Stimulated activated CD8-positive, alpha-beta memory T cell treated with anti-CD3 and anti-CD28 coated beads, Interleukin-12 subunit alpha, Interleukin-12 subunit beta, amount 100 ng/mL, for 1 hour (primary cell): ENCODE measurements around the gene PBX1.
A peak's percentile ranks its signal among the peaks of the same experiment; 100 is the strongest.
"Not testable (repeated sequence)": the region's sequence is repeated elsewhere in the genome, so short reads cannot be mapped to it uniquely, and the experiment has no call there.

Experiments
- DNase-seq: peaks from one replicate; pipeline ENCODE4 v3.0.0-alpha.2; 2020; ENCODE audit warnings: low read depth

Gene PBX1

DNA sequence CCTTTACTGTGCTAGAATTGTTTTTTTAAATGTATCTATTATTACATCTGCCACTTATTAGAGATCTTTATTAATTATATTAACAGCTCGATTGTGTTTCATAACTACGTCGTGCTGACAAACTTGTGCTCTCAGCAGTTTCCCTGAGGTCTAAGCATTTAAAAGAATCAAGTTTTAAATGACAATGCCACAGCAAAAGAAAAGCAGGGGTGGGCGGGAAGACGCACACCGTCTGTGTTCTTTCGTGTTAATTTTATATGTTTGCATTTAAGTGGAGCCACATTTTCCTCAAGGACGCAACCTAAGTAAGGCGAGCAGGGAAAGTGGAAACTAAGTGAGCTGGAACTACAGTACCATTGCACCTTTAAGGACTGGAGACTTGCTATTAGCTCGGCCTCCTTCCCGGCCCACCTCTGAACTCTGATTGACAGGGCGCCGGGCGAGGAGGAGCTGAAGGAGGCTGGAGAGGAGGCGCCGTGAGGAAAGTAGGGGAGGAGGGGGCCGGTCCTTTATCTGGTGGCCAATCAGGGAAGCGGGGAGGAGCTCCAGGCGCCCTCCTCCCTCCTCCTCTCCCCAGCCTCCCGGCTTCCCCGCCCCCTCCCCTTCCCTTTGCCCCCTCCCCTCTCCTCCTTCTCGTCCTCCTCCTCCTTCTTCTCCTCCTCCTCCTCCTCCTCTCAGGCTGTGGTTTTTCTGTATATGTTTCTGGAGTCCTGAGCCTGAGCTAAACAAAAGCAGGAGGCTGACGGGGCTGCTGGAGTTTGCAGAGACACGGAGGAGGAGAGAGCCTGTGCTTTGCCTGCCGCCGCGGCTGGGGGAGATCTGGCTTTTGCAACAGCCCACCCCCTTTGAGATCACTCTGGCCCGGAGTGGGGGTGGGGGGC, at the start of gene PBX1:
Gene PBX1, plus strand, starts transcription at position 724 of the 881 bp plus-strand sequence.
- DNase-seq, result peak; percentile 40

DNA sequence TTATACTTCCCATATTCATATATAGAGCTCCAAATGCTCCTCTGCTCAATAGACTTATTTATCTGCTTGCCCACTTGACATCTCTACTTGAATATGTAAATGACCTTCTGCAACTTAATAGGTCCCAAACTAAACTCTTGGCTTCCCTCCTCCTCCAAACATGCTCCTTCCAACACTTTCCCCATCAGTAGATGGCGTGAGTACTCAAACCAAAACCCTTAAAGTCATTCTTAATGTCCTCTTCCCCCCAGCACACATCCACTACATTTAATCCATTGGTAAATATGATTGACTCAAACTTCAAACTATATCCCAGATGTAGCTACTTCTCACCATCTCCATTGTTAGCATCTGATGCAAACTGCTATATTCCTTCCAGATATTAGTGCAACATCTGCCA, 48.5 kb upstream of the PBX1 start:
- DNase-seq, result no peak

DNA sequence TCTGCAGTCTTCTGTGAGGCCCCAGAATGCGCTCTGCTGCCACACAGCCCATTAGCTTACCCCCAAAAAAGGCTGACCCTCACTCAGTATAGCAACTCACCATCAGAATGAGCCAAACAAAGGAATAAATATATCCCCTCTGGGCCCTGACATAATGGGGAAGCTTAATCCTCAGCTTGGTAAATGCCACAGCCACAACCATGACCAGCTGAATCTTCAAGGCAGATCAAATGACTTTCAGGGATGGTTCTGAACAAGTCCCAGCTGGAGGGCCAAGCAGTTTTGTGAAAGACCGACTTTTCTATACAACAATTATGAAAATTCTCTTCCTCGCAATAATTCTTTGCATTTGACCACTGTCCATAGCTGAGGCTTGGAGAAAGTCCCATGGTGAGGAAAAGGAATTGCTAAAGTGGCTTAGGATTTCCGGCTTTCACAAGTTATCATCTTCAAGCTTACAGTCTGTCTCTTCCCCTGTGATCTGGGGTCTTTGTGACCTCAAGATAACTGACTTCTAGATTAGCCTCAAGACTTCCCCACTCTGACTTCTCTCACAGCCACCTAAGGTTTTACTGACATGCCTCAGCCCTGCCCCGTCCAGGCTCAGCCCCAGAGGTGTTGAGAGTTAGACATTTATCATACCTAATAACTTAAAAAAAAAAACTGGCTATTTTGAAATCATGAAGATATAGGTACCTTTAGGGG, 47.8 kb upstream of the PBX1 start:
- DNase-seq, result no peak

DNA sequence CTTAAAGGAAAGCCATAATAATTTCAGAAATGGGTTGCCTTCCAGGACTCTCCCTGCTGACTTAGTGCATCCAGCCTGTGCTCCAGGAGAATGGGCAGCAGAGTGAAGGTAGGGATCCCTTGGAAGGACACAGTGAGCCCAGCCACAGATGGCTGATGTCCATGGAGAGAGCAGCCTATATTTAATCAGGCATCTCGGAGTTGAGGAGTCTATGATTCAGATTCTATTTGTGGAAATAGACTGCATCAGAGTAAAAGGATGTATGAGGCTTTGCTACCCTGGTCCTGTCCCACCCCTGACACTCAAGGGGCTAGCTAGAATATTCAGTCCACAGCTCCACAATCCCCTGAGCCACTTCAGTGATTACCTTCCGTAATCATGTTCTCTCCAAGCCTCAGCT, 43.8 kb upstream of the PBX1 start:
- DNase-seq, result no peak

DNA sequence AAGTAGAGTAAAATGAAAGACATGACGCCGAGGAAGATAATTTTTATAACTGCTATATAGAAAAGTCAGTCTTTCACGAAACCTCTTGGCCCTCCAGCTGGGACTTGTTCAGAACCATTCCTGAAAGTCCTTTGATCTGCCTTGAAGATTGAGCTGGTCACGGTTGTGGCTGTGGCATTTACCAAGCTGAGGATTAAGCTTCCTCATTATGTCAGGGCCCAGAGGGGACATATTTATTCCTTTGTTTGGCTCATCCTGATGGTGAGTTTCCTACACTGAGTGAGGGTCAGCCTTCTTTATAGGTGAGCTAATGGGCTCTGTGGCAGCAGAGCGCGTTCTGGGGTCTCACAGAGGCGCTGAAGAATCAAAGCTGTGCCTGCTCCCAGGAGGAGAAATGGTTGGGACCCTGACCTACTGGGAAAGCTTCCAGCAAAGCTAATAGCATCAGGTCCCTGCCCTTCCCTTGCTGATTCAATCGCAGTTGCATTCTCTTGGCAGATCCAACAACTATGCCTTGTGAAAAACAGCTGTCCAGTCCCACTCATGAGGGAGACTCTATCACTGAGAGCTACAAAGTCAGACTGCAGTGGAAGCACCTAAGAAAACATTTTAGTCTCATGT, 43.2 kb upstream of the PBX1 start:
- DNase-seq, result no peak

DNA sequence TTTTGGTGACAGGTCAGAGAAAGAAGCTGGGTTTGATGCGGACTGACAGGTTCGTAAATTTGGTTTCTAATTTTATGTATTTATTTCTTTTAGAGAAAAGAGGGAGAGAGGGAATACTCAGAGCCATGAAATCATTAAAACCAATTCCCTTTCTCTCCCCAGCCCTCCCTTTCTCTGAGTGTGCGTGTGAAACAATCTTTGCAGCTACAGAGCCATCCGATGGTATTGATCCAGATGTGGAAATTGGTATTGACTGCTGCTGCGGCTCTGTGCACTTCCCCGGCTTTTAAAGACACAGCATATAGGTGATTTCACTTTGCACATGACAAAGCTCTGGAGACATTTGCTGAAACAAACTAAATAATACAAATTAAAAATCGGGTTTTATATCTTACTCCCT, 42.4 kb upstream of the PBX1 start:
- no peak for DNase-seq

DNA sequence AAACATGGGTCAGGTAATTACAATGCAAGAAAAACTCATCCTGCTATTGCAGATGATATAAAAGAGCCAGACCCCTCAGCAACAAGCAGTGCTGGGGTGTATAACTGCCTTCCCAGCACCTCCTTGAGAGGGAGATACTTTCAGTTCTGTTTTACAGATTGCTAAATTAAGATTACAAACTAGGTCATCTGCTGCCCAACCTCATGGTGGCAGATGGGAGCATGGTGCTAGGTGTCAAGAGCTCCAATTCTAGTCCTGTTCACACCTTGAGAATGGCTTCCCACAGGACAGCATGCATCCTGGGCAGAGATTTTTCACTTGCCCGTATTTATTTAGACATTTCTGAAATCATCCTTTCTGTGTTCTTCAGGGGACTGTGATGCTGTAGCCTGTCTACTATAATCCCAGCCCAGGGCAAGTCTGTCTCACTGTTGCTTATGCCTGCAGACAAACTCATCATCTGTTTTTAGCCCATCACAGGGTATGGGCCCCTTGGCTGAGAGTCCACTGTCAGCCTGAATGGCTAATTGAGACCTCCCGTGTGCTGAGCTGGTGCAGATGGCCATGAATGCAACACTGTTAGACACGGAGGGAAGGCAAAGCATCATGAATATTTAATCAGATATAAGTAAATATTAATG, 40.2 kb upstream of the PBX1 start:
- no peak for DNase-seq

DNA sequence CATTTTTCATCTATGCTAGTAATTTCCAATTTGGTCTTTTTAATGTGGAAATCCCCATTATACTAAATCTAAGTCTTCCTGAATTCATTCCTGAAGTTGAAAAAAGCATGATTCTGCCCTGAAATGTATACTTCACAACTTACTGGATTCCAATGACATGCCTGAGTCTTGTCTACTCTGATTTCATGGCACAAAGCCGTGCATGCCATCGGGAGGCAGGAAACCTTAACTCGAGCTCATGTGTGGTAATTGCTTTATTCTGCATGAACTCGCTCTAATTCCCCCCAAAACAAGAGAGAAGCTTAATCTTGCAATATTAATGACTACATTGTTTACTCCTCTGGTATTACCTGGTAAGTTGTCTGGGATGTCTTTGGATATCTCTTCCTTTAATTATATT, 39.6 kb upstream of the PBX1 start:
- DNase-seq, result no peak

DNA sequence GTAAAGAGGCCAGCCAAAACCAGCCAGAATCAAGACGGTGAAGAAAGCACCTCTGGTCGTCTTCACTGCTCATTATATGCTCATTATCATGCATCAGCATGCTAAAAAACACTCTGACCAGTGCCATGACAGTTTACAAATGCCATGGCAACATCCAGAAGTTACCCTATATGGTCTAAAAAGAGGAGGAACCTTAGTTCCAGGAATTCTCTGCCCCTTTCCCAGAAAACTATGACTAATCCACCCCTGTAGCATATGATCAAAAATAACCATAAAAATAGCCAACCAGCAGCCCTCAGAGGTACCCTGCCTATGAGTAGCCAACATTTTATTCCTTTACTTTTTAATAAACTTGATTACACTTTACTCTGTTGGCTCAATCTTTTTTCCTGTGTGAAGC, 34.2 kb upstream of the PBX1 start:
- no peak for DNase-seq

DNA sequence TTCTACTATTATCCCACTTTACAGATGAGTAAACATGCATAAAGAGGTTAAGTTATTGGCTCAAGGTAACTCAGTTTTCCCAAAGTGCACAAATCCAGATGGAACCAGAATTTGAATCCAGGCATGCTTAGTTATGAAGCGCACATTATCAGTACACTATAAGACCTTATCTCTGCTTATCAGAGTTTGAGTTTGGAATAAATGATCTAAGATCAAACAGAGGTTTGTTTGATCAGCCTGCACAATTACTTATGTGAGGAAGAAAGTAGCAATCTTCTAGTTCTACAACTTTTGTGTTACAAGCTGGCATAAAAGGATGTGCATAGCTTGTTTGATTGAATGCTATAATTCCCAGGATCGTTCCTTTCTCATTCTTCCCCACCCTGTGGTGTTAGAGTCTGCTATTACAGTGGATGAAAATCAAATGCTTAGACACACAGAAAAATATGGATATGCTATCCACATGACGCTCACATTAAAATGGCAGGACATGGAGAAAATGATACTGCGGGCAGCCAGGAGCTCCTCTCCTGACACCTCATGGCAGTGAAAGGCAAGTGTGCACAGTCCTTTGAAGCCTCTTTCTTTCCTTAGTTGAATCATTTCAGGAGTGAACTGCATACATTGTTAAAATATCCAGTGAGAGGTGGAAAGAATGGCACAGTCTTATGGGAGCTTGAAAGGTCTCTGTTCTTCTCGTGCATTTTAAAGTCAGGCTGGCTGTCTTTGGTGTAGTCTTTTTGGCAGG, 23.9 kb upstream of the PBX1 start:
- no peak for DNase-seq

DNA sequence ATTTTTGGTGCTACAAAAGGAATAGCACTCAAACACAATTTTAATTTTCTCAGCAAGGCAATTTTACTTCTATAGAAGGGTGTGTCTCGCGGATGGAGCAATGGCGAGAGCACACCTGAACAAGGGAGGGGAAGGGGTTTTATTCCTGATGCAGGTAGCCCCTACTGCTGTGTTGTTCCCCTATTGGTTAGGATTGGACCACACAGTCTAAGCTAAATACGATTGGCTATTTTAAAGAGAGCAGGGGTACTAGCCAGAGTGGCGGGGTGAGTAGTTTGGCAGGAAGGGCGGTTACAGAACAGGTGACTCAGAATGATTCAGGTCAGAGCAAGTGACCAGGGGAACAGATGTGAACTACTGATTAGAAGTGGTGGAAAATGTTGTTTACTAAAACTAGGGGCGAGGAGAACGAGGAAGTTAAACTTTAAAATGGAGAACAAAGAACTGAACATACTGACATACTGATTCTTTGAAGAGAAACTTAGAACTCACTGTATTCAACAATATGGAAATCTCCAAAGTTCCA, 6.5 kb upstream of the PBX1 start:
- DNase-seq, result not testable (repeated sequence)

DNA sequence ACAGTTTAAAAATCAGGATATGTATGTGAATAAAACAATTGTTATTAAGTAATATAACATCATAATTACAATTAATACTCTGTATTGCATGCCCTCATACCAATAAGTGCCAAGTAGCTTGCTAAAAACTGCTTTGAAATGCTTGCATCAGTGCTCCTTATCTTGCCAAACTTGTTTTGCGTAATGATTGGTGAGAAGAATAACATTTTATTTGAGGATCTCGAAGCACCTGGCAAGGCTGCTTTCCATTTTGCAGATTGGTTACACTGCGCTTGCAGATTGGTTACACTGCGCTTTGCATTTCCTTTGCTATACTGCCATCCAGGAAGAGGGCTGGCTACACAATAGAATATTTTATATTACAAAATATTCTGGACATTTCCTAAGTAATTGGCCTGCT, 1.7 kb upstream of the PBX1 start:
- no peak for DNase-seq

DNA sequence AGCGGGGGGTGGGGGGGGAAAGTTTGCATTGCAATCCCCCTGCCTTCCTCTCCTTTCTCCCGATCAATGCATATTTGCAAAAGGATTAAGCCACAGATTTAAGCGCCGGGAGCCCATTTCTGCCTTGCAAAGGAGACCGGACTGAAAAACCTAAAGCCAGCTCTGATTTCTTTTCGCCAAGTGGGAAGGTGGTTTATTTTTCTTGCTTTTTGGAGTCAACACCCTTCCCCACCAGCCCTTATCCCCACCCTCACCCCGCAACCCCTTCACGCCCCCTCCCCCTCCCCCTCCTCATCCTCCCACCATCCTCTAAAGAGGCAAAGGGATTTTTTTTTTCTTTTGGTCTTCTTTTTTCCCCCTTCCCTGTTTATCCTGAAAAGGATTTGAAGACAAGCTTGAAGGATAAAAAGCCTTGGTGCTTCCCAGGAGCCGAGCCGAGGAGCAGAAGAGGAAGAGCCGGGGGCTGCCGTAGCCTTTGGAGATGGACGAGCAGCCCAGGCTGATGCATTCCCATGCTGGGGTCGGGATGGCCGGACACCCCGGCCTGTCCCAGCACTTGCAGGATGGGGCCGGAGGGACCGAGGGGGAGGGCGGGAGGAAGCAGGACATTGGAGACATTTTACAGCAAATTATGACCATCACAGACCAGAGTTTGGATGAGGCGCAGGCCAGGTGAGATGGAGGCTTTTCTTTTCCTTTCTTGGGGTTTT, 513 bp downstream of the PBX1 start:
- DNase-seq, result no peak

DNA sequence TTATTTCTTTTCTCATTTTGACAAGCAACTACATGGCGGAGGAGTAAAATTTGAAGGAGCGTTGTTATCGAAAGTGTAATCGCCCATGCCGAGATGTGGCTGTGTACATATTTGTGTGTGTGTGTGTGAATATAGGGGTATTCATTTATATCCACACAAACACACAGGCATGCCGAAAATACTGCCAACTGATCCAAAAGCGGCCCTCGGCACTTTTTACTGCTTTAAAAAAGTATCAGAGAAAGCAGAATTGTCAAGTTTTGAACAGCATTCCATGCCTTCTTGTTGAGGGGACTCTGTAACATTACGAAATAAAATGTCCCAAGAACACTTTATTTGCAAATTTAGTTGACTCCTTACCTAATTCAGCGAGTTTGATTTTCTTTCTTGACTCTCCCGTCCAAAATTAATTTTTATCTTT, 1.1 kb downstream of the PBX1 start:
- no peak for DNase-seq

DNA sequence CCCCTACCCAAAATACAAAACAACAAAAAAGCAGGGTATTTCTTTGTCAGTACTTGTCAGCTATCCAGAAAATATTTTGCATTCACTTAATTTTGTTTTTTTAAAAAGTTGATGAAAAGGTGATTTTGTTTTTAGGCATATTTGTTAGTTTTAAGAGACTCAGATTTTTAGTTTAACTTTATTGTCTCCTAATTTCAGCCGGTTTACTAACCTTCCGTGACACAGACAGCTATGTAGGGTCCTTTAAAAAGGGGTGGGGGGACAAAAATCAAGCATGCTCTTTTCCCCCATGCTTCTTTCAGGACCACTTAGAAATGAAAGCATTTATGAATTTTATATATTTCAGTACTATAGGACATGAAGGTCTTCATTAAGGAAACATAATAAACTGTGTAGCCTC, 1.6 kb downstream of the PBX1 start:
- DNase-seq, result no peak

DNA sequence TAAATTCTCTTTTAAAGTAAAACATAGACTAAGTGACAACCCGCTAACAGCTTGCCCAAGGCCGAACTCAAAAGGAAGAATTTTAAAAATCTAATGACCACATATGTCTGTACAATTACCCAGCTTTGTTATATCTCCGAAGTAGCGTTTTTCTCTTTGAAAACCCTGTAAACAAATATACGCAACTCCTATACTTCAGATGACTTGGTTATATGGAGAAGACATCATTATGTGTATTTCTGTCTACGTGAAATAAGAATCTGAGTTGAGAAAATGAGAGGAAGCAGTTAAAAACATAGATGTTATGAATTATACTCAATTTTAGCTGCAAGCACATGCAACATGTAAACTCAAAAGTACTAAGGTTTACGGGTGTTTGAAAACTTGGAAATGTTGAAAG, 2.0 kb downstream of the PBX1 start:
- DNase-seq, result no peak

DNA sequence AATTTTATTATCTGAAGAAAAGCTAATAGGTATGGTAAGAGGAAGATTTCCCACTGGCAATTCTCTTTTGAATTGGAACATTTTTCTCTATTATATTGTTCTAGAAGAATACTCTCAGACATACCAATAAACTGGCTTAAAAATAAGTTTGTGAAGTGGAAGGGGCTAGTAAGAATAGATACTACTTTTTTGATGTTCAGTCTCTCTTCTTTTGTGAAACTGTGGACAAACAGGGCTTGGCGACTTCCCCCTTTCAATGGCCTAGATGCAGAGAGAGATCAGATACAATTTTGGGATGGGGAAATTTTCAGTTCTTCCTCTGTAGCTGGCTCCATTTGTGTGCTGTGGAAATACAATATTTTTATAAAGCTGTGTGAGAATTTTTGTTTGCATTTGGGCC, 2.5 kb downstream of the PBX1 start:
- no peak for DNase-seq

DNA sequence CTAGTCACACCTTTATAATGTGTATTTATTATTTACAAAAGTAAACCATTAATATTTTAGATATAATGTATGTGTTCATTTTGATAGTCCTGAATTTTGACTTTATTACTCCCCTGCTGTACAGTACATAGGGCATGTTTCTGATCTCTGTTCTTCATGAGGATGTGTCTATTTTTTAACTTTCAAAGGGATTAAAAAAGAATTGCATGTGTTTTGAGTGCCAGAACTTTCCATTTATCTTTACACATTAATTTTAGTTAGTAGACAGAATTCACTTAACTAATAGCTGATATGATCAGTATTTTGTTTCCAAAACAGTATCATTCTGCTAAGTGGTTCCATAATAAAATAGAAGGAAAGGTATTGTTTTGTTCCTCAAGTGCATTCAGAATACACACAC, 3.1 kb downstream of the PBX1 start:
- no peak for DNase-seq

DNA sequence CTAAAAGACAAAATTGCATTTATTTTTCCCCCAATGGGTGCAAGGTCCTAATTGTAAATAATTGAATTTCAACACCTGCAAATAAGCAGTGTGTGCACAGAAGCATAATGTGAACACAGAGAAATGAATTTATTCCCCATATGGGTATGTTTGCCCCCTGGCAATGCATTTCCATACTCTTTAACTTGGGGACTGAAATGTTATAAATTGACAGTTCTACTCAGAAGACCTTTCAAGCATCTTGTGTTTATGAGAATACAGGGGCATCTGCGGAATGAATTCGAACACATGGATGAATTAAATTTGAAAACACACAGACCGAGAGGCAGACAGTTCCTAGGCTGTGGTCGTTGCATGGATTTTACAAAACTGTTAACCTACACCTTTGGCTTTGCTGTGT, 3.5 kb downstream of the PBX1 start:
- no peak for DNase-seq

DNA sequence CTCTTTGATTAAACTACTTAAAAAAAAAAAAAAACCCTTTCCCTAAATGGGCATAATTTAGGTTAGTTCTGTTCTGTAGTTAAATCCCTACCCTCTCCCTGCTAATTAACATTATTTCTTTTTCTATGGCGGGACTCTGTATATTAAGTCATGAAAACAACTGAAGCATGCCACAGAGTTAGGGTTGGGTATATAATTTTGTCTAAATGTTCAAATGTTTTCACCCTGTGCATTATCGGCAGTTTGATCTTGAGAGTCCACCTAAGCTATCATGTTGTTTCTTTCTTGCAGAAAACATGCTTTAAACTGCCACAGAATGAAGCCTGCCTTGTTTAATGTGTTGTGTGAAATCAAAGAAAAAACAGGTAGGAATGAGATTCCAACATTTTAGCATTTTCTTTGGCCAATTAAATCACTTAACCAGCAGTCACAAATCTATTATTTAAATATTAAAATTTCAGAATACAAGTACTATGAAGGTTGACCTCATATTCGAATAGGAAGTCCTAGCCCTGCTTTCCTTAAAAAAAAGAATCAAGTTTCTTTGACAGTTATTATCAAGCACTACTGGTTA, 4.0 kb downstream of the PBX1 start:
- no peak for DNase-seq
